ENCODE data around the gene TRA2A. TPM values are rescaled to one million over a fixed set of nuclear protein-coding genes. Genes with fewer than 3 reads are reported as not detected.
A peak's percentile ranks its signal among the peaks of the same experiment; 100 is the strongest.

TRA2A gene
- total RNA-seq (2021) = 77.0 and 112 TPM in 2 replicates
- Bru-seq, nascent RNA = percentile 99 among the genes with signal in this experiment
- percentile 99 among the genes with signal in this experiment for BruChase-seq, experiment 1, labeled RNA remaining after a 2-hour chase
- BruChase-seq, experiment 2, labeled RNA remaining after a 6-hour chase = percentile 97 among the genes with signal in this experiment
- long read RNA-seq, transcript TRA2A-201 (8 exons, 1,845 nt) = major isoform, 5 of 17 reads
- long read RNA-seq, partial matches to known transcripts = 4 of 17 reads
- long read RNA-seq, other reads (novel, unspliced or antisense) = 6 of 17 reads

GRCh38 chr7:23531794-23532489 is at the start of gene TRA2A:
TSS of gene TRA2A (minus strand) at chr7:23531981. CDS start at chr7:23531824, 157 bp downstream.
- TSS peak; percentile 77 for BruUV-seq (replicated peaks)
- Histone ChIP-seq H2AFZ (peak within 1 kb of the TSS; percentile 82), H3K4me3 (peak within 1 kb of the TSS; percentile 89), H3F3A (ENCODE audit: insufficient read depth, low read depth) (peaks cover 18% of the 10 kb centered on the region), H3K79me2 (ENCODE audit: low read depth) (peaks cover 49% of the 10 kb centered on the region), H4K20me1 (ENCODE audit: insufficient read depth) (peaks cover 43% of the 10 kb centered on the region), H3K27me3 (ENCODE audit: insufficient read depth, low read depth) (no peaks in the 10 kb centered on the region), H3K36me3 (ENCODE audit: low read depth) (peaks cover 8% of the 10 kb centered on the region; the same call in 1 of the 2 replicates), H3K9me2 (ENCODE audit: insufficient read depth) (no peaks in the 10 kb centered on the region), H3K4me2 (peak within 1 kb of the TSS; percentile 78), H3K9me3 (ENCODE audit: insufficient read depth, low read depth) (no peaks in the 10 kb centered on the region), H3K4me1 (replicated peaks; ENCODE audit: insufficient read depth) (peaks cover 36% of the 10 kb centered on the region), H3K27ac (peak within 1 kb of the TSS; percentile 89)
- ChIA-PET POLR2A (ENCODE audit: unreplicated experiment) (interaction anchor here (0.5 to 0.7 kb wide), 5 partner anchors 62 to 959 kb away, joined by 3 to 4 read pairs (median 4); partner anchors contain the start of gene IGF2BP3), CTCF (interaction anchor here (1.4 kb wide), 1 partner anchor 260 kb away, joined by 4 read pairs; no protein-coding TSS in a partner anchor)
- DNase-seq = peak; percentile 91 to 98
- intact Hi-C loops (cut with micrococcal nuclease; ENCODE audit: unreplicated experiment) = loop anchor here (1.0 to 10.0 kb wide), 4 partner anchors 58 to 677 kb away; no protein-coding TSS in a partner anchor
- TF ChIP-seq EZH2 (IDR thresholded peaks at IDR 0.05; ENCODE audit: low read depth) = no peak
- TF ChIP-seq, protein P1, sequence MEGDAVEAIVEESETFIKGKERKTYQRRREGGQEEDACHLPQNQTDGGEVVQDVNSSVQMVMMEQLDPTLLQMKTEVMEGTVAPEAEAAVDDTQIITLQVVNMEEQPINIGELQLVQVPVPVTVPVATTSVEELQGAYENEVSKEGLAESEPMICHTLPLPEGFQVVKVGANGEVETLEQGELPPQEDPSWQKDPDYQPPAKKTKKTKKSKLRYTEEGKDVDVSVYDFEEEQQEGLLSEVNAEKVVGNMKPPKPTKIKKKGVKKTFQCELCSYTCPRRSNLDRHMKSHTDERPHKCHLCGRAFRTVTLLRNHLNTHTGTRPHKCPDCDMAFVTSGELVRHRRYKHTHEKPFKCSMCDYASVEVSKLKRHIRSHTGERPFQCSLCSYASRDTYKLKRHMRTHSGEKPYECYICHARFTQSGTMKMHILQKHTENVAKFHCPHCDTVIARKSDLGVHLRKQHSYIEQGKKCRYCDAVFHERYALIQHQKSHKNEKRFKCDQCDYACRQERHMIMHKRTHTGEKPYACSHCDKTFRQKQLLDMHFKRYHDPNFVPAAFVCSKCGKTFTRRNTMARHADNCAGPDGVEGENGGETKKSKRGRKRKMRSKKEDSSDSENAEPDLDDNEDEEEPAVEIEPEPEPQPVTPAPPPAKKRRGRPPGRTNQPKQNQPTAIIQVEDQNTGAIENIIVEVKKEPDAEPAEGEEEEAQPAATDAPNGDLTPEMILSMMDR (conservative IDR thresholded peaks at IDR 0.05) = no peak

GRCh38 chr7:23570592-23571200 is 38.9 kb upstream of the TRA2A start:
- no peaks in the 10 kb centered on the region for H3K36me3 ChIP-seq (ENCODE audit: low read depth)
- no peak overlapping the region for H3K4me2 ChIP-seq
- POLR2A ChIA-PET (ENCODE audit: unreplicated experiment) = interaction anchor here (0.6 kb wide), 1 partner anchor 10 kb away, joined by 4 read pairs; no protein-coding TSS in a partner anchor
- intact Hi-C loops (cut with micrococcal nuclease; ENCODE audit: unreplicated experiment) = loop anchor here (1.0 to 5.0 kb wide), 8 partner anchors 23 to 1997 kb away; no protein-coding TSS in a partner anchor
- CTCF ChIA-PET = interaction anchor here (0.6 to 1.2 kb wide), 4 partner anchors 24 to 1132 kb away, joined by 3 to 13 read pairs (median 3); no protein-coding TSS in a partner anchor
- H3K27ac ChIP-seq = no peak overlapping the region
- no peak for TF ChIP-seq EZH2 (IDR thresholded peaks at IDR 0.05; ENCODE audit: low read depth)
- TF ChIP-seq, protein P1 (conservative IDR thresholded peaks at IDR 0.05) = peak; percentile 96
- H3K9me3 ChIP-seq (ENCODE audit: insufficient read depth, low read depth) = no peaks in the 10 kb centered on the region
- DNase-seq = peak; percentile 77 to 81
- no peaks in the 10 kb centered on the region for H3K9me2 ChIP-seq (ENCODE audit: insufficient read depth)
- no peaks in the 10 kb centered on the region for H3K4me1 ChIP-seq (replicated peaks; ENCODE audit: insufficient read depth)
- no peaks in the 10 kb centered on the region for H3K27me3 ChIP-seq (ENCODE audit: insufficient read depth, low read depth)
- no peak overlapping the region for H2AFZ ChIP-seq
- no peaks in the 10 kb centered on the region for H4K20me1 ChIP-seq (ENCODE audit: insufficient read depth)
- no peaks in the 10 kb centered on the region for H3K79me2 ChIP-seq (ENCODE audit: low read depth)
- no peaks in the 10 kb centered on the region for H3F3A ChIP-seq (ENCODE audit: insufficient read depth, low read depth)
- no peak overlapping the region for H3K4me3 ChIP-seq
- BruUV-seq (replicated peaks) = no TSS peak

DNA sequence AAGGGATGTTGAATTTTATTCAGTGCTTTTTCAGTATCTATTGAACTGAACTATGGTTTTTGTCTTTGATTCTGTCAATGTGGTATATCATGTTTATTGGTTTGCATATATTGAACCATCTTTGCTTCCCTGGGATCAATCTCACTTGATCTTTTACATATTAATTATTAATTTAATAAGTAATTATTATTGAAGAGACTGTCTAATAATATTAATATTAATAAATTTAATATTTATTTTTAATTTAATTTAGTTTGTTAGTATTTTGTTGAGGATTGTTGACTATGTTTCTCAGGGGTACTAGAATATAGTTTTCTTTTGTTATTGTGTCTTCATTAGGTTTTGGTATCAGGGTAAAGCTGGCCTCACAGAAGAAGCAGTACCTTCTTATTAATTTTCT is 26.5 kb upstream of the TRA2A start:
- H3K27ac ChIP-seq = no peak overlapping the region
- no peak for DNase-seq
- peaks cover 3% of the 10 kb centered on the region; the same call in 1 of the 2 replicates for H3F3A ChIP-seq (ENCODE audit: insufficient read depth, low read depth)
- H3K79me2 ChIP-seq (ENCODE audit: low read depth) = no peaks in the 10 kb centered on the region
- H3K9me2 ChIP-seq (ENCODE audit: insufficient read depth) = no peaks in the 10 kb centered on the region
- no peaks in the 10 kb centered on the region for H4K20me1 ChIP-seq (ENCODE audit: insufficient read depth)
- H3K9me3 ChIP-seq (ENCODE audit: insufficient read depth, low read depth) = no peaks in the 10 kb centered on the region
- no peaks in the 10 kb centered on the region for H3K27me3 ChIP-seq (ENCODE audit: insufficient read depth, low read depth)
- BruUV-seq (replicated peaks) = no TSS peak
- TF ChIP-seq, protein P1 (conservative IDR thresholded peaks at IDR 0.05) = no peak
- no peak for TF ChIP-seq EZH2 (IDR thresholded peaks at IDR 0.05; ENCODE audit: low read depth)
- ChIA-PET CTCF (no interaction called here), POLR2A (ENCODE audit: unreplicated experiment) (no interaction called here)
- H2AFZ ChIP-seq = no peak overlapping the region
- no peak overlapping the region for H3K4me3 ChIP-seq
- no peaks in the 10 kb centered on the region for H3K4me1 ChIP-seq (replicated peaks; ENCODE audit: insufficient read depth)
- H3K36me3 ChIP-seq (ENCODE audit: low read depth) = no peaks in the 10 kb centered on the region
- intact Hi-C loops (cut with micrococcal nuclease; ENCODE audit: unreplicated experiment) = no loop called here
- H3K4me2 ChIP-seq = no peak overlapping the region

All from PC-9 (cell line).